GM18907 (cell line): ENCODE measurements around the gene SNAPC2.
"Not testable (repeated sequence)": the region's sequence is repeated elsewhere in the genome, so short reads cannot be mapped to it uniquely, and the experiment has no call there.

Experiments used
- ATAC-seq: cut with Tn5 transposase; IDR thresholded peaks from one replicate; pipeline ENCODE4 v1.9.1; 2021; ENCODE audit warnings: mild to moderate bottlenecking, moderate library complexity; ENCODE audit not compliant: unreplicated experiment

The SNAPC2 gene

GRCh38 chr19:7932930-7933300, 12.8 kb downstream of the SNAPC2 start:
- ATAC-seq = no peak

- no peak for ATAC-seq
Measured at GRCh38 chr19:7933411-7933810, 13.3 kb downstream of the SNAPC2 start.

- ATAC-seq = no peak
Measured at GRCh38 chr19:7933828-7934725, 13.9 kb downstream of the SNAPC2 start.

- ATAC-seq = no peak
Measured at GRCh38 chr19:7934766-7935165, 14.6 kb downstream of the SNAPC2 start.

- ATAC-seq = no peak
Measured at GRCh38 chr19:7940841-7941240, 20.7 kb downstream of the SNAPC2 start.

- no peak for ATAC-seq
Measured at GRCh38 chr19:7941895-7942596, 21.9 kb downstream of the SNAPC2 start.

- no peak for ATAC-seq
Measured at GRCh38 chr19:7942981-7943443, 22.9 kb downstream of the SNAPC2 start.

GRCh38 chr19:7943444-7944176, 23.5 kb downstream of the SNAPC2 start, which contains the start of gene TIMM44:
Gene TIMM44, minus strand, starts transcription at chr19:7943666. Its CDS starts 15 bp downstream, at chr19:7943651.
- ATAC-seq = peak; percentile 94

GRCh38 chr19:7944177-7944761, 24.1 kb downstream of the SNAPC2 start:
- ATAC-seq = peak; percentile 31

GRCh38 chr19:7947939-7948338, 27.8 kb downstream of the SNAPC2 start:
- no peak for ATAC-seq

GRCh38 chr19:7953060-7953459, 32.9 kb downstream of the SNAPC2 start:
- no peak for ATAC-seq

GRCh38 chr19:7953576-7953975, 33.4 kb downstream of the SNAPC2 start:
- no peak for ATAC-seq

GRCh38 chr19:7955696-7956095, 35.6 kb downstream of the SNAPC2 start:
- ATAC-seq = no peak

- no peak for ATAC-seq
Measured at GRCh38 chr19:7959211-7959610, 39.1 kb downstream of the SNAPC2 start.

- ATAC-seq = not testable (repeated sequence)
Measured at GRCh38 chr19:7961082-7961481, 40.9 kb downstream of the SNAPC2 start.

GRCh38 chr19:7961920-7962626, 41.9 kb downstream of the SNAPC2 start:
- ATAC-seq = no peak

- ATAC-seq = no peak
Measured at GRCh38 chr19:7962644-7963268, 42.6 kb downstream of the SNAPC2 start.

GRCh38 chr19:7963566-7963965, 43.4 kb downstream of the SNAPC2 start:
- no peak for ATAC-seq

- no peak for ATAC-seq
Measured at GRCh38 chr19:7965259-7965841, 45.2 kb downstream of the SNAPC2 start.
